ENCODE measurements around the gene TFPT.
"Not testable (repeated sequence)": the region's sequence is repeated elsewhere in the genome, so short reads cannot be mapped to it uniquely, and the experiment has no call there.

TFPT gene

GRCh38 chr19:54124393-54124792 lies 8.9 kb upstream of the TFPT start:
- no peak for DNase-seq (ENCODE audit: low read depth in 1 of 2, low spot score in 1 of 2)

- no peak for DNase-seq (ENCODE audit: low read depth in 1 of 2, low spot score in 1 of 2)
Observed at GRCh38 chr19:54123682-54124081, 8.2 kb upstream of the TFPT start.

GRCh38 chr19:54121259-54121658 lies 5.8 kb upstream of the TFPT start:
- DNase-seq (ENCODE audit: low read depth in 1 of 2, low spot score in 1 of 2) = no peak

GRCh38 chr19:54114340-54115108 lies 933 bp downstream of the TFPT start:
- DNase-seq (ENCODE audit: low read depth in 1 of 2, low spot score in 1 of 2) = no peak

- DNase-seq (ENCODE audit: low read depth in 1 of 2, low spot score in 1 of 2) = no peak
Observed at GRCh38 chr19:54109651-54110050, 5.8 kb downstream of the TFPT start.

- DNase-seq (ENCODE audit: low read depth in 1 of 2, low spot score in 1 of 2) = no peak
Observed at GRCh38 chr19:54108496-54108895, 7.0 kb downstream of the TFPT start.

GRCh38 chr19:54107876-54108490 lies 7.5 kb downstream of the TFPT start:
- no peak for DNase-seq (ENCODE audit: low read depth in 1 of 2, low spot score in 1 of 2)

- no peak for DNase-seq (ENCODE audit: low read depth in 1 of 2, low spot score in 1 of 2)
Observed at GRCh38 chr19:54106716-54107115, 8.7 kb downstream of the TFPT start.

GRCh38 chr19:54105796-54106195 lies 9.7 kb downstream of the TFPT start:
- no peak for DNase-seq (ENCODE audit: low read depth in 1 of 2, low spot score in 1 of 2)

- no peak for DNase-seq (ENCODE audit: low read depth in 1 of 2, low spot score in 1 of 2)
Observed at GRCh38 chr19:54104998-54105715, 10.3 kb downstream of the TFPT start.

GRCh38 chr19:54102421-54103169 lies 12.9 kb downstream of the TFPT start, which contains the start of gene NDUFA3:
NDUFA3 (plus strand) TSS chr19:54102855; CDS start chr19:54102879, 24 bp downstream.
- peak; percentile 88 to 95 for DNase-seq (ENCODE audit: low read depth in 1 of 2, low spot score in 1 of 2)

GRCh38 chr19:54100561-54100960 lies 14.9 kb downstream of the TFPT start, which contains the start of gene OSCAR:
OSCAR (minus strand) TSS chr19:54100803; CDS start chr19:54100792, 11 bp downstream.
- DNase-seq (ENCODE audit: low read depth in 1 of 2, low spot score in 1 of 2) = no peak

GRCh38 chr19:54099903-54100255 lies 15.6 kb downstream of the TFPT start:
- not testable (repeated sequence) for DNase-seq (ENCODE audit: low read depth in 1 of 2, low spot score in 1 of 2)

- no peak for DNase-seq (ENCODE audit: low read depth in 1 of 2, low spot score in 1 of 2)
Observed at GRCh38 chr19:54099190-54099902, 16.1 kb downstream of the TFPT start.

- DNase-seq (ENCODE audit: low read depth in 1 of 2, low spot score in 1 of 2) = no peak
Observed at GRCh38 chr19:54096617-54097106, 18.8 kb downstream of the TFPT start.

GRCh38 chr19:54095859-54096616 lies 19.4 kb downstream of the TFPT start:
- DNase-seq (ENCODE audit: low read depth in 1 of 2, low spot score in 1 of 2) = not testable (repeated sequence)

GRCh38 chr19:54095136-54095858 lies 20.2 kb downstream of the TFPT start:
- DNase-seq (ENCODE audit: low read depth in 1 of 2, low spot score in 1 of 2) = no peak

GRCh38 chr19:54094426-54095000 lies 20.9 kb downstream of the TFPT start:
- no peak for DNase-seq (ENCODE audit: low read depth in 1 of 2, low spot score in 1 of 2)

- no peak for DNase-seq (ENCODE audit: low read depth in 1 of 2, low spot score in 1 of 2)
Observed at GRCh38 chr19:54084410-54084809, 31.0 kb downstream of the TFPT start.
